K562 (cell line): ENCODE results near the gene PGD. TPM values are rescaled to one million over a fixed set of nuclear protein-coding genes. Genes with fewer than 3 reads are reported as not detected.

Experiments used
- CCAR2 ChIP-seq: fragments of 200-400 bp; formaldehyde crosslinking; IDR thresholded peaks from 2 replicates; pipeline ENCODE4 v1.6.1; 2017; ENCODE audit warnings: mild to moderate bottlenecking, low read depth, low read length
- HMGN3 ChIP-seq: IDR thresholded peaks from 2 replicates; pipeline ENCODE4 v1.6.1; 2011; ENCODE audit warnings: borderline replicate concordance, low read depth, mild to moderate bottlenecking, mixed read lengths, low read length; ENCODE audit not compliant: insufficient read length; ENCODE audit errors: extremely low read depth
- KLF10 ChIP-seq: fragments of 250-450 bp; sonication (Bioruptor Pico); IDR thresholded peaks from 2 replicates; pipeline ENCODE4 v1.6.1; 2021; ENCODE audit warnings: matching md5 sums
- KLF13 ChIP-seq: fragments of 450-650 bp; IDR thresholded peaks from 2 replicates; pipeline ENCODE4 v1.6.1; 2016; ENCODE audit warnings: missing genetic modification characterization, low read depth, mild to moderate bottlenecking, missing compliant biosample characterization, moderate library complexity, borderline replicate concordance
- POLR2B ChIP-seq: fragments of 450-650 bp; IDR thresholded peaks from 2 replicates; pipeline ENCODE4 v1.6.1; 2018; ENCODE audit warnings: low read depth; ENCODE audit not compliant: partially characterized antibody
- TEAD1 ChIP-seq, 2 experiments: fragments of 450-650 bp in 1 of 2; sonication (generic) in 1 of 2; formaldehyde crosslinking; IDR thresholded peaks; 2 replicates each; pipeline versions ENCODE4 v1.4.0 to v1.8.0; 2020 to 2022; ENCODE audit warnings: mild to moderate bottlenecking in 2 of 2, missing genetic modification reagents in 1 of 2
- TEAD4 ChIP-seq, 2 experiments: sonication (generic) in 1 of 2; formaldehyde crosslinking in 1 of 2; IDR thresholded peaks; 2 replicates each; pipeline versions ENCODE4 v1.6.1 to v1.8.0; 2012 to 2022; ENCODE audit warnings: borderline replicate concordance in 1 of 2, inconsistent platforms in 1 of 2, low read length in 1 of 2, mild to moderate bottlenecking in 1 of 2, missing genetic modification reagents in 1 of 2
- ZNF707 ChIP-seq: fragments of 250-450 bp; sonication (Bioruptor Pico); conservative IDR thresholded peaks from 2 replicates; pipeline ENCODE4 v1.8.0; 2022; ENCODE audit warnings: inconsistent platforms, mild to moderate bottlenecking, moderate library complexity
- polyA plus RNA-seq, 8 experiments: library from polyadenylated mRNA; depleted of rRNA in 4 of 8; stranded (reverse) in 5 of 8; unstranded in 3 of 8; fragments of >200 nt; fragmentation: Nextera tagmentation in 2 of 8; fragmentation: Illumina TruSeq in 1 of 8; extraction: Ambion mirVana in 2 of 8; extraction: Trizol in 1 of 8; gene quantifications; 2 replicates each; pipeline versions ENCODE4 v1.2.1 to v1.2.3, GENCODE V29; 2011 to 2014; ENCODE audit warnings: inconsistent platforms in 1 of 8, missing spikeins in 1 of 8
- total RNA-seq, 7 experiments: library from RNA; depleted of rRNA in 6 of 7; stranded (reverse); fragments of >200 nt in 6 of 7; fragmentation: Illumina TruSeq in 2 of 7; extraction: Trizol in 2 of 7; gene quantifications; 2 replicates each; pipeline versions ENCODE4 v1.2.1 to v1.2.3, GENCODE V29; 2011 to 2021; ENCODE audit warnings: low replicate concordance in 1 of 7
- TF ChIP-seq, protein P1 (sequence below), 2 experiments: fragments of 450-650 bp; IDR thresholded peaks; 2 replicates each; pipeline ENCODE4 v1.6.1; 2018; ENCODE audit warnings: mild to moderate bottlenecking in 2 of 2, low read depth in 1 of 2; ENCODE audit not compliant: partially characterized antibody in 2 of 2
- TF ChIP-seq, protein P2 (sequence below): sonication (generic); formaldehyde crosslinking; IDR thresholded peaks from 2 replicates; pipeline ENCODE4 v1.8.0; 2022; ENCODE audit warnings: mild to moderate bottlenecking, missing genetic modification reagents
- TF ChIP-seq, protein P3 (sequence below): fragments of 450-650 bp; formaldehyde crosslinking; IDR thresholded peaks from 2 replicates; pipeline ENCODE4 v1.4.0; 2022; ENCODE audit warnings: missing genetic modification characterization
- TF ChIP-seq, protein P4 (sequence below): sonication (generic); formaldehyde crosslinking; IDR thresholded peaks from 2 replicates; pipeline ENCODE4 v1.8.0; 2022; ENCODE audit warnings: mild to moderate bottlenecking, missing genetic modification reagents

The PGD gene
- total and polyA plus RNA-seq, 9 of the 15 experiments (the other 6 are each of a cell fraction or from before 2014, with no cell fraction given), result 177 to 542 (median 270) TPM

DNA sequence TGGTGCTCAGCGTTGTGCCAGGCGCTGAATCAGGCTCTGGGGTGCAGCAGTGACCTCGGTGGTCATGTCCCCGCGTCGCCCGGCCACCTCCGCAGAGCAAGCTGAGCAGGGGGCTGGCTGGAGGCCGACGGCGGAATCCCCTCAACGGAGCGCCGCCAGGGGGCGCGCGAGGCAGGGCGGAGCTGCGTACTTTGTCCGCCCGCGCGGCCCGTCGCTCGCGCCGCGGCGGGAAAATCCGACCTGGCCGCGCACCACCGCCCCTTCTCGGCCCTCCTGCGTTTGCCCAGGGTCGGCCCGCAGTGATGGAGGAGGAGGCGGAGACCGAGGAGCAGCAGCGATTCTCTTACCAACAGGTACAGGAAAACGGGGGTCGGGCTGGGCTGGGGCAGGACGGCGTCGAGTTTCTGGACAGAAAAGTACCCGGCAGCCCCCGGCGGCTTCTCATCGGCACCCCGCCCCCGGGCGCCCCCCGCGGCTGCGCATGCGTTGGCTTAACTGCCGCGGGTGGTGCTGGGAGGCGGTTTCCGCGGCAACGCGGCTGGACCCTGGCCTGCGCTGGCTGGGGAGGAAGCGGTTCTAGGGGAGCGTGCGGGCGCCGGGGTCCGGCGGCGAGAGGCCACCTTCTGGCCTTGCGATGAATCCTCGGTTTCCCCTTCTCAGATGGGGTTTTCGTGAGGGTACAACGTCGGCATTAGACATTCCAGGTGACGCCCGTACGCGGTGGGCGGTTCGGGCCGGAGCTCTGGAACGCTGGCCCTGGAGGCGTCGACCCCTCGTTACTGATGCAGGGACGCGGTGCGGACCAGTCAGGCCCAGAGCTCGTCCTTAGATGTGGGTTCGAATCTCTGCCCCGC is 31.6 kb downstream of the PGD start, which contains the start of gene CENPS (continued):
- TF ChIP-seq, protein P1, sequence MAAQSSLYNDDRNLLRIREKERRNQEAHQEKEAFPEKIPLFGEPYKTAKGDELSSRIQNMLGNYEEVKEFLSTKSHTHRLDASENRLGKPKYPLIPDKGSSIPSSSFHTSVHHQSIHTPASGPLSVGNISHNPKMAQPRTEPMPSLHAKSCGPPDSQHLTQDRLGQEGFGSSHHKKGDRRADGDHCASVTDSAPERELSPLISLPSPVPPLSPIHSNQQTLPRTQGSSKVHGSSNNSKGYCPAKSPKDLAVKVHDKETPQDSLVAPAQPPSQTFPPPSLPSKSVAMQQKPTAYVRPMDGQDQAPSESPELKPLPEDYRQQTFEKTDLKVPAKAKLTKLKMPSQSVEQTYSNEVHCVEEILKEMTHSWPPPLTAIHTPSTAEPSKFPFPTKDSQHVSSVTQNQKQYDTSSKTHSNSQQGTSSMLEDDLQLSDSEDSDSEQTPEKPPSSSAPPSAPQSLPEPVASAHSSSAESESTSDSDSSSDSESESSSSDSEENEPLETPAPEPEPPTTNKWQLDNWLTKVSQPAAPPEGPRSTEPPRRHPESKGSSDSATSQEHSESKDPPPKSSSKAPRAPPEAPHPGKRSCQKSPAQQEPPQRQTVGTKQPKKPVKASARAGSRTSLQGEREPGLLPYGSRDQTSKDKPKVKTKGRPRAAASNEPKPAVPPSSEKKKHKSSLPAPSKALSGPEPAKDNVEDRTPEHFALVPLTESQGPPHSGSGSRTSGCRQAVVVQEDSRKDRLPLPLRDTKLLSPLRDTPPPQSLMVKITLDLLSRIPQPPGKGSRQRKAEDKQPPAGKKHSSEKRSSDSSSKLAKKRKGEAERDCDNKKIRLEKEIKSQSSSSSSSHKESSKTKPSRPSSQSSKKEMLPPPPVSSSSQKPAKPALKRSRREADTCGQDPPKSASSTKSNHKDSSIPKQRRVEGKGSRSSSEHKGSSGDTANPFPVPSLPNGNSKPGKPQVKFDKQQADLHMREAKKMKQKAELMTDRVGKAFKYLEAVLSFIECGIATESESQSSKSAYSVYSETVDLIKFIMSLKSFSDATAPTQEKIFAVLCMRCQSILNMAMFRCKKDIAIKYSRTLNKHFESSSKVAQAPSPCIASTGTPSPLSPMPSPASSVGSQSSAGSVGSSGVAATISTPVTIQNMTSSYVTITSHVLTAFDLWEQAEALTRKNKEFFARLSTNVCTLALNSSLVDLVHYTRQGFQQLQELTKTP (IDR thresholded peaks at IDR 0.05; ENCODE audit: low read depth in 1 of 2, partially characterized antibody in 2 of 2), result peak in 1 of 2 experiments; percentile 81
- TF ChIP-seq, protein P2, sequence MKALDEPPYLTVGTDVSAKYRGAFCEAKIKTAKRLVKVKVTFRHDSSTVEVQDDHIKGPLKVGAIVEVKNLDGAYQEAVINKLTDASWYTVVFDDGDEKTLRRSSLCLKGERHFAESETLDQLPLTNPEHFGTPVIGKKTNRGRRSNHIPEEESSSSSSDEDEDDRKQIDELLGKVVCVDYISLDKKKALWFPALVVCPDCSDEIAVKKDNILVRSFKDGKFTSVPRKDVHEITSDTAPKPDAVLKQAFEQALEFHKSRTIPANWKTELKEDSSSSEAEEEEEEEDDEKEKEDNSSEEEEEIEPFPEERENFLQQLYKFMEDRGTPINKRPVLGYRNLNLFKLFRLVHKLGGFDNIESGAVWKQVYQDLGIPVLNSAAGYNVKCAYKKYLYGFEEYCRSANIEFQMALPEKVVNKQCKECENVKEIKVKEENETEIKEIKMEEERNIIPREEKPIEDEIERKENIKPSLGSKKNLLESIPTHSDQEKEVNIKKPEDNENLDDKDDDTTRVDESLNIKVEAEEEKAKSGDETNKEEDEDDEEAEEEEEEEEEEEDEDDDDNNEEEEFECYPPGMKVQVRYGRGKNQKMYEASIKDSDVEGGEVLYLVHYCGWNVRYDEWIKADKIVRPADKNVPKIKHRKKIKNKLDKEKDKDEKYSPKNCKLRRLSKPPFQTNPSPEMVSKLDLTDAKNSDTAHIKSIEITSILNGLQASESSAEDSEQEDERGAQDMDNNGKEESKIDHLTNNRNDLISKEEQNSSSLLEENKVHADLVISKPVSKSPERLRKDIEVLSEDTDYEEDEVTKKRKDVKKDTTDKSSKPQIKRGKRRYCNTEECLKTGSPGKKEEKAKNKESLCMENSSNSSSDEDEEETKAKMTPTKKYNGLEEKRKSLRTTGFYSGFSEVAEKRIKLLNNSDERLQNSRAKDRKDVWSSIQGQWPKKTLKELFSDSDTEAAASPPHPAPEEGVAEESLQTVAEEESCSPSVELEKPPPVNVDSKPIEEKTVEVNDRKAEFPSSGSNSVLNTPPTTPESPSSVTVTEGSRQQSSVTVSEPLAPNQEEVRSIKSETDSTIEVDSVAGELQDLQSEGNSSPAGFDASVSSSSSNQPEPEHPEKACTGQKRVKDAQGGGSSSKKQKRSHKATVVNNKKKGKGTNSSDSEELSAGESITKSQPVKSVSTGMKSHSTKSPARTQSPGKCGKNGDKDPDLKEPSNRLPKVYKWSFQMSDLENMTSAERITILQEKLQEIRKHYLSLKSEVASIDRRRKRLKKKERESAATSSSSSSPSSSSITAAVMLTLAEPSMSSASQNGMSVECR (CRISPR knock-in tag), result peak; percentile 97
- 0 out of 2 replicates have a peak, but pooled peaks have one; percentile 31 for TF ChIP-seq ZNF707 (CRISPR knock-in tag)
- no peak for TF ChIP-seq CCAR2
- TF ChIP-seq KLF13 (tag), result peak; percentile 98
- no peak for TF ChIP-seq KLF10 (CRISPR knock-in tag)
- peak; percentile 53; the same call in 1 of the 2 replicates for TF ChIP-seq TEAD4 (IDR thresholded peaks at IDR 0.05; ENCODE audit: low read length)
- TF ChIP-seq TEAD4 (CRISPR knock-in tag; IDR thresholded peaks at IDR 0.05; ENCODE audit: borderline replicate concordance), result no peak
- TF ChIP-seq POLR2B, result peak; percentile 60
- TF ChIP-seq TEAD1 (CRISPR knock-in tag; IDR thresholded peaks at IDR 0.05), result peak; percentile 88 to 92
- peak; percentile 69 for TF ChIP-seq HMGN3
- TF ChIP-seq, protein P3, sequence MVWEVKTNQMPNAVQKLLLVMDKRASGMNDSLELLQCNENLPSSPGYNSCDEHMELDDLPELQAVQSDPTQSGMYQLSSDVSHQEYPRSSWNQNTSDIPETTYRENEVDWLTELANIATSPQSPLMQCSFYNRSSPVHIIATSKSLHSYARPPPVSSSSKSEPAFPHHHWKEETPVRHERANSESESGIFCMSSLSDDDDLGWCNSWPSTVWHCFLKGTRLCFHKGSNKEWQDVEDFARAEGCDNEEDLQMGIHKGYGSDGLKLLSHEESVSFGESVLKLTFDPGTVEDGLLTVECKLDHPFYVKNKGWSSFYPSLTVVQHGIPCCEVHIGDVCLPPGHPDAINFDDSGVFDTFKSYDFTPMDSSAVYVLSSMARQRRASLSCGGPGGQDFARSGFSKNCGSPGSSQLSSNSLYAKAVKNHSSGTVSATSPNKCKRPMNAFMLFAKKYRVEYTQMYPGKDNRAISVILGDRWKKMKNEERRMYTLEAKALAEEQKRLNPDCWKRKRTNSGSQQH (CRISPR knock-in tag), result peak; percentile 85
- TF ChIP-seq, protein P4, sequence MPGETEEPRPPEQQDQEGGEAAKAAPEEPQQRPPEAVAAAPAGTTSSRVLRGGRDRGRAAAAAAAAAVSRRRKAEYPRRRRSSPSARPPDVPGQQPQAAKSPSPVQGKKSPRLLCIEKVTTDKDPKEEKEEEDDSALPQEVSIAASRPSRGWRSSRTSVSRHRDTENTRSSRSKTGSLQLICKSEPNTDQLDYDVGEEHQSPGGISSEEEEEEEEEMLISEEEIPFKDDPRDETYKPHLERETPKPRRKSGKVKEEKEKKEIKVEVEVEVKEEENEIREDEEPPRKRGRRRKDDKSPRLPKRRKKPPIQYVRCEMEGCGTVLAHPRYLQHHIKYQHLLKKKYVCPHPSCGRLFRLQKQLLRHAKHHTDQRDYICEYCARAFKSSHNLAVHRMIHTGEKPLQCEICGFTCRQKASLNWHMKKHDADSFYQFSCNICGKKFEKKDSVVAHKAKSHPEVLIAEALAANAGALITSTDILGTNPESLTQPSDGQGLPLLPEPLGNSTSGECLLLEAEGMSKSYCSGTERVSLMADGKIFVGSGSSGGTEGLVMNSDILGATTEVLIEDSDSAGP (CRISPR knock-in tag), result 0 out of 2 replicates have a peak, but pooled peaks have one; percentile 4
